SK-N-SH treated with all-trans-retinoic acid at 6 μM for 48 hours (cell line): Measurements from ENCODE around the gene ADAM15.

ENCODE experiments used
- OSR1 ChIP-seq: fragments of 250-450 bp; sonication (Bioruptor Pico); IDR thresholded peaks from 2 replicates; pipeline ENCODE4 v1.8.0; 2022; ENCODE audit warnings: moderate library complexity, mild to moderate bottlenecking, inconsistent platforms
- POU6F1 ChIP-seq: fragments of 250-450 bp; sonication (Bioruptor Pico); IDR thresholded peaks from 2 replicates; pipeline ENCODE4 v1.8.0; 2021; ENCODE audit warnings: low read depth, mild to moderate bottlenecking, moderate library complexity, borderline replicate concordance
- SNAI2 ChIP-seq: fragments of 250-450 bp; sonication (Bioruptor Pico); IDR thresholded peaks from 2 replicates; pipeline ENCODE4 v1.5.0; 2020; ENCODE audit warnings: mild to moderate bottlenecking, moderate library complexity

- TF ChIP-seq POU6F1 (CRISPR knock-in tag): no peak
- TF ChIP-seq SNAI2 (CRISPR knock-in tag): no peak
- no peak for TF ChIP-seq OSR1 (CRISPR knock-in tag)
Observed at GRCh38 chr1:155076371-155076770, 25.3 kb downstream of the ADAM15 start.
